ENCODE results near the gene LETM1.

Gene LETM1

GRCh38 chr4:1856943-1857699 is 1.2 kb upstream of the LETM1 start:
- H3K36me3 ChIP-seq (ENCODE audit: control insufficient read depth, insufficient read depth, low read length): peaks cover 1% of the 10 kb centered on the region
- TF ChIP-seq CTCF (IDR thresholded peaks at IDR 0.05; ENCODE audit: insufficient read depth, low read length, poor library complexity, severe bottlenecking): no peak
- DNase-seq (ENCODE audit: extremely low read depth, insufficient read length): no peak
- no peaks in the 10 kb centered on the region for H3K27me3 ChIP-seq (replicated peaks; ENCODE audit: control insufficient read depth, insufficient read depth, low read length)
- H3K4me3 ChIP-seq (replicated peaks; ENCODE audit: low read depth, low read length): peak overlapping the region; percentile 95

GRCh38 chr4:1855333-1856070 is 454 bp downstream of the LETM1 start:
- peak; percentile 56 for DNase-seq (ENCODE audit: extremely low read depth, insufficient read length)

GRCh38 chr4:1854752-1855151 is 1.2 kb downstream of the LETM1 start:
- Histone ChIP-seq H3K36me3 (ENCODE audit: control insufficient read depth, insufficient read depth, low read length) (peaks cover 3% of the 10 kb centered on the region), H3K27me3 (replicated peaks; ENCODE audit: control insufficient read depth, insufficient read depth, low read length) (no peaks in the 10 kb centered on the region), H3K4me3 (replicated peaks; ENCODE audit: low read depth, low read length) (peak overlapping the region; percentile 95)
- TF ChIP-seq CTCF (IDR thresholded peaks at IDR 0.05; ENCODE audit: insufficient read depth, low read length, poor library complexity, severe bottlenecking): no peak
- DNase-seq (ENCODE audit: extremely low read depth, insufficient read length): no peak

More at GRCh38 chr4:1855333-1856070, 454 bp downstream of the LETM1 start:
- TF ChIP-seq CTCF (IDR thresholded peaks at IDR 0.05; ENCODE audit: insufficient read depth, low read length, poor library complexity, severe bottlenecking): no peak
- peaks cover 3% of the 10 kb centered on the region for H3K36me3 ChIP-seq (ENCODE audit: control insufficient read depth, insufficient read depth, low read length)
- H3K4me3 ChIP-seq (replicated peaks; ENCODE audit: low read depth, low read length): peak overlapping the region; percentile 95
- no peaks in the 10 kb centered on the region for H3K27me3 ChIP-seq (replicated peaks; ENCODE audit: control insufficient read depth, insufficient read depth, low read length)

- no peak for DNase-seq (ENCODE audit: extremely low read depth, insufficient read length)
- peaks cover 3% of the 10 kb centered on the region for H3K36me3 ChIP-seq (ENCODE audit: control insufficient read depth, insufficient read depth, low read length)
- no peak for TF ChIP-seq CTCF (IDR thresholded peaks at IDR 0.05; ENCODE audit: insufficient read depth, low read length, poor library complexity, severe bottlenecking)
- no peaks in the 10 kb centered on the region for H3K27me3 ChIP-seq (replicated peaks; ENCODE audit: control insufficient read depth, insufficient read depth, low read length)
- no peak overlapping the region for H3K4me3 ChIP-seq (replicated peaks; ENCODE audit: low read depth, low read length)
These were observed 2.9 kb downstream of the LETM1 start for GRCh38 chr4:1852904-1853623.

- no peak for TF ChIP-seq CTCF (IDR thresholded peaks at IDR 0.05; ENCODE audit: insufficient read depth, low read length, poor library complexity, severe bottlenecking)
- peaks cover 3% of the 10 kb centered on the region for H3K36me3 ChIP-seq (ENCODE audit: control insufficient read depth, insufficient read depth, low read length)
- no peaks in the 10 kb centered on the region for H3K27me3 ChIP-seq (replicated peaks; ENCODE audit: control insufficient read depth, insufficient read depth, low read length)
- no peak for DNase-seq (ENCODE audit: extremely low read depth, insufficient read length)
- H3K4me3 ChIP-seq (replicated peaks; ENCODE audit: low read depth, low read length): no peak overlapping the region
These were observed 4.2 kb downstream of the LETM1 start for GRCh38 chr4:1851575-1852410.

All from GM06990 (cell line).